Stimulated activated CD4-positive, alpha-beta T cell treated with anti-CD3 and anti-CD28 coated beads, TNF-alpha, amount 100 ng/mL, for 1 hour (primary cell): ENCODE measurements around the gene HLA-E.
"Not testable (repeated sequence)": the region's sequence is repeated elsewhere in the genome, so short reads cannot be mapped to it uniquely, and the experiment has no call there.

ENCODE experiments used
- DNase-seq, 3 donors: peaks; one replicate each; pipeline ENCODE4 v3.0.0-alpha.2; 2020; ENCODE audit warnings: low read depth in 3 of 3, low spot score in 1 of 3

HLA-E gene

DNA sequence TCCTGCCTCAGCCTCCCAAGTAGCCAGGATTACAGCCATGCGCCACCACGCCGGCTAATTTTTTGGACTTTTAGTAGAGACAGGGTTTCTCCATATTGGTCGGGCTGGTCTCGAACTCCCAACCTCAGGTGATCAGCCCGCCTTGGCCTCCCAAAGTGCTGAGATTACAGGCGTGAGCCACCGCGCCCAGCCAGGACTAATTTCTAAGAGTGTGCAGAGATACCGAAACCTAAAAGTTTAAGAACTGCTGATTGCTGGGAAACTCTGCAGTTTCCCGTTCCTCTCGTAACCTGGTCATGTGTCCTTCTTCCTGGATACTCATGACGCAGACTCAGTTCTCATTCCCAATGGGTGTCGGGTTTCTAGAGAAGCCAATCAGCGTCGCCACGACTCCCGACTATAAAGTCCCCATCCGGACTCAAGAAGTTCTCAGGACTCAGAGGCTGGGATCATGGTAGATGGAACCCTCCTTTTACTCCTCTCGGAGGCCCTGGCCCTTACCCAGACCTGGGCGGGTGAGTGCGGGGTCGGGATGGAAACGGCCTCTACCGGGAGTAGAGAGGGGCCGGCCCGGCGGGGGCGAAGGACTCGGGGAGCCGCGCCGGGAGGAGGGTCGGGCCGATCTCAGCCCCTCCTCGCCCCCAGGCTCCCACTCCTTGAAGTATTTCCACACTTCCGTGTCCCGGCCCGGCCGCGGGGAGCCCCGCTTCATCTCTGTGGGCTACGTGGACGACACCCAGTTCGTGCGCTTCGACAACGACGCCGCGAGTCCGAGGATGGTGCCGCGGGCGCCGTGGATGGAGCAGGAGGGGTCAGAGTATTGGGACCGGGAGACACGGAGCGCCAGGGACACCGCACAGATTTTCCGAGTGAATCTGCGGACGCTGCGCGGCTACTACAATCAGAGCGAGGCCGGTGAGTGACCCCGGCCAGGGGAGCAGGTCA is at the start of gene HLA-E:
TSS of gene HLA-E (plus strand) at position 429 of the 945 bp plus-strand sequence. CDS start at position 452, 23 bp downstream.
- DNase-seq, result peak; percentile 63 to 87 (median 85)

DNA sequence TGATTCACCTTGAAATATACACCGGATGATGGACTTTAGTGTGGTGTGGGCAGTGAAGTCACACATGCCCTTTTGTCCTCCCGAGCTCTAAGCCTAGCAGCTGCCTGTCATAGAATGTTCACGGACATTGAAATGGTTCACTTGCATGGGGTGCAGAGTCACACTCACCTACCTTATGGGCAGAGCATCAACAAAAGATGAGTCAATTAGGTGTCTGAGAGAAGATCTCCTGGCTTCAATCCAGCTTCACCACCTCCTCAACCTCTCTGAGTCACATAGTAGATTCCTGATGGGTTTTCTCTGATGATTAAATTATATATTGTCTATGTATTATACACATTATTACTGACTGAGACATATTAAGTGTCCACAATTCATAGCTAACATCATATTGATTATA is 48.1 kb upstream of the HLA-E start:
- no peak for DNase-seq

DNA sequence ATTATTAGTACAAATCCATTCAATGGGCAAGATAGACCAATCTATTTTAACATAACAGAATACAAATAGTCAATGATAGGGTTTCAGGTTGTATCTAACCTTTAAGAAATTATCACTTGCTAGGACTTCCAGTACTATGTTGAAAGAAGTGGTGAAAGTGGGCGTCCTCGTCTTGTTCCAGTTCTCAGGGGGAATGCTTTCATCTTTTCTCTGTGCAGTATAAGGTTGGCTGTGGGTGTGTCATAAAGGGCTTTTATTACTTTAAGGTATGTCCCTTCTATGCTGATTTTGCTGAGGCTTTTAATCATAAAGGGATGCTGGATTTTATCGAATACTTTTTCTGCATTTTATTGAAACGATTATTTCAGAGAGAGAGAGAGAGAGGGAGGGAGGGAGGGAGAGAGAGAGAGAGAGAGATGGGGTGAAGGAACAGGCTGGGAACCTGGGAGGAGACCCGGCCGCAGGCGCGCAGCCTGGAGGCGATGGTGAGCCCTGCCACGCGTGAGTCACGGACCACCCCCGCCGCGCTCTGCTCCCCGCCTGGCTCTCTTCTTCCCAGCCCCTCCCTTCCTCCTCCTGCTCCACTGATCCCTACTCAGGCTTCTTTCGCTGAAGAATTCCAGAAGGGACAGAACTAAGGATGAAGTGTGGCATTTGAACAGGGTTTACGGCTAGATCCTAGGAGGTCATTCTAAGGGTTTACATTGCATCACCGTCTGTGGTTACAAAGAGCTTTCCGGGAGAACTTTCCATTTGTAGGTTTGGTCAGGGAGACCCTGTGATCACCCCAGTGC is 45.5 kb upstream of the HLA-E start:
- no peak for DNase-seq

DNA sequence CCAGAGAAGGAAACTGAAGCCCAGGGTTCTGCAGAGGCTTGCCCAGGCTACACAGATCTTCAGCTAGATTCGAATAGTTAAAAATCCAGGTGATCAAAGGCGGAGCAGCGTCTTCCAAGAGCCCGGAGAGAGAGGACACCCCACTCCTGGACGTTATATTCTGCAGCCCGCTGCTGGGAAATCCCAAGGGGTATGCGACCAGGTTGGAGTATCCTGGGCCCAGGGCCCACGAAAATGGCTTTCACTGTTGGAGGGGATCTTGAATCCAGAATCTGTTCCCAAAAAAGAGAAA is 44.9 kb upstream of the HLA-E start:
- DNase-seq, result no peak

DNA sequence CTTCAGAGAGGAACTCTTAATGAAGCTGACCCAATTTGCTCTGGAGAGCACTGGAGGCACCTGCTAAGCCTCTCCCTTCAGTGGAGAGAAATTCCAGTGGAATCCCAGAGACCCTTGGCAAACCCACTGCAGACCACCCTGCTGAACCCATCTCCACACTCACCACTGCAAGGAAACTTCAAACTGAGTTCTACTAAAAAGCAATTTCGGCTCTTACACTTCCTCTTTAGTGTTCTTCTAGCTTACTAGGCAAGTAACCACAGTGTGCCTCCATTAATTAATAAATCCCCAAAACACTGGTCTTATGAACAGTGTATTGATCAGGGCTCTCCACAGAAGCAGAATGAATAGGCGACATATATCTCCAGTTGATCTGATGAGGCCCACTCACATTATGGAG is 43.0 kb upstream of the HLA-E start:
- no peak for DNase-seq

DNA sequence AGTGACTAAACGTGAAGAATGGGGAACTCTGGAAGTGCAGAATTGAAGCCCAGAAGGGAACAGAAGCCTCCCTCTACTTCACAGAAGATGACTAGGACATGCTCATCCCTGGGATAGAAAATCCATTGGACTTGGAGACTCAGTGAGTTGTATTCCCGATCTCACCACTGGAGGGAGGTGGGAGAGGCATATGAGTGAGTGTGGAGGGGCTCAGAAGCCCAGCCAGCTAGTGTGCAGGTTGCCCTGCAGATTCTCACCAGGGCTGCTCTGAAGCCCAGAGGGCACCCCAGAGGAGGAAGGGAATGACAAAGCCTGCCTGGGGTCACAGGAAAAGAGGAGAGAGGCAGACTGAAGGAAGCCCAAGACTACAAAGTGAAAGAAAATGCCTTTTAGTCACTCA is 42.1 kb upstream of the HLA-E start:
- no peak for DNase-seq

DNA sequence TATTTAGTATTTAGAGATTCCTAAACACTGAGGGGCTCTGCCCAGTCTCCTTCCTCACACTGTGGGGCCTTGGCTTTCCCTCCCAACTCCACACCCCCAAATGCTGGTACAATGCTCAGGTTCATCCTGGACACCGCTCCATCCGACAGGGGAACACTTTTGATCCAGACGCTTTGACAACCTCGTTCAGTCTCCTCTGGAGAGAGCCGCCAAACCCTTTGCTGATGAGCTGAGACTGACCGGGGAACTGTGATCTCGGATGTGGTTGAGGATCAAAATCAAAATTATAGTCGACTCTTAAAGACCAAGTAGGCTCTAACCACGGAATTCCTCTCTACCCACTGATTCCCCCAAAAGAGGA is 38.8 kb upstream of the HLA-E start:
- DNase-seq, result no peak

DNA sequence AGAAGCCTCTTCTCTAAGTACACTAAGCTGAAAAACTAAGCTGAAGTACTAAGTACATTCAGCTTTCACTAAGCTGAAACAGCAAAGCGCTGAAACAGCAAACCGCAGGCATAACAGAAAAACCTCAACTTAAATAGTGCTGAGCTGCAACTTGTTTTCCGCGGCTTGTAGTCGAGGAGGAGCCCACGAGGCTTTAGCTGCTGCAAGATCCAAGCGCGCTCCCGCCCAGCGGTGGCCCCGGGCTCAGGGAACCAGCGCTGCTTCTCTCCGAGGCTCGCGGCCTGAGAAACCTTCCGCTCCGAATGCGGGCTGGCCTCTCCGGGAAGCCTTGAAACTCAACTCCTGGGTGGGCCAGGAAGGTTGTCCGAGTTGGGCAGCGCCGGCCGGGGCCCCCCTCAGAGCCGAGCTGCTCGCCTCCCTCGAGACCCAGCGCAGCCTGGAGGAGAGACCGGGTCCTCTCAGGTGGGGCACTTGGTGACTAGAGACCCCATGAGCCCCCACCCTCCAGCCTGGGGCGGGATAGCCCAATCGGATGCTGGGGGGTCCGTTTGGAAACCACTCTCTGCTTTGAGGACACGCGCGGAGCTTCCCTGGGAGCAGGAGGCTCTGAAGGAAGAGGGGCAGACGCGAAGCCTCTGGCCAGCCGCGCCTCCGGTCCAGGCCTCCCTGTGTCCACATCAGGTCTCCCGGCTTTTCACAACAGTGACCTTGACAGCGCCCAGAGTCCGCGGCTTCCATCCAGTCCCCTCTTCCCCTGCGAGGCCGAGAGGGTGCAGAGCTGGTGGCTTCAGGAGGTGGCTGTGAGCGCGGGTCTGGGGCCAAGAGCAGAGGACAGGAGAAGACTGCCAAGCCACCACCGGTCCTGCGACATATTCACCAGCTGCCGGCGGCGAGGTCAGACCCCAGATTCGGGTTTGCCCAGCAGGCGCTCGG is 38.1 kb upstream of the HLA-E start:
- DNase-seq, result peak in 2 of 3 donors; percentile 17 to 35

DNA sequence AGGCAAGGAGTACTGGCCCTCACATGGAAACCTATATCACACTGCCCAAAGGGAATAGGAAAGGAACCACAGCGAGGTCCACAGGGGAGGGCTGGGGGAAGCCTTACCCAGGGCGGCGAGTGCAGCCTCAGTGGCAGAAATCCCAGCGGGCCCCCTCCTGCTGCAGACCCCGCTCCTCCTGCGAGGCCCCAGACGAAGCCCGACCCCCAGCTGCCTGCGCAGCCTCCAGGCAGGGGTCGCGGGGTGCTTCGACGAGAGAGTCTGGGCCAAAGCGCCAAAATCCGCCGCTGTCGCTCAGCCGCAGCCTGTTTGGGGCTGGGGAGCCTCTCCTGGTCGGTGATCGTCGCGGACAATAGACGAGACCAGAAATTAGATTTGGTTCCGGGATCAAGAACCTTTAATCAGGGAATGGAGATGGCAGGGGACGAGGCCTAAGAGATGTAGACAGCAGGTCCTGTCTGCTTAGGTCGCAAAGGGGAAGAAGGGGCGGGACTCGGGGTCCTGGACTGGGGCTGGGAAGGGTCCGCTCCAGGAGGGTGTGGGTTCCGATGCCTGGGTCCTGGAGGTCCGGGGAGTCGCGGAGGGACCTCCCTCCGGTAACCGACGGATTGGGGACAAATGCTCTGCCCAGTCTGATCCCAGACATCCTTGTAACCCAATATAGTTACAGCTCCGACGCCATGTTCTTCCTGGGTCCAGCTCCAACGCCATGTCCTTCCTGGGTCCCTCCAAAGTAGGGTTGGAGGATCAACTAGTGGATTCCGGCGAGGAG is 36.4 kb upstream of the HLA-E start:
- DNase-seq, result no peak

DNA sequence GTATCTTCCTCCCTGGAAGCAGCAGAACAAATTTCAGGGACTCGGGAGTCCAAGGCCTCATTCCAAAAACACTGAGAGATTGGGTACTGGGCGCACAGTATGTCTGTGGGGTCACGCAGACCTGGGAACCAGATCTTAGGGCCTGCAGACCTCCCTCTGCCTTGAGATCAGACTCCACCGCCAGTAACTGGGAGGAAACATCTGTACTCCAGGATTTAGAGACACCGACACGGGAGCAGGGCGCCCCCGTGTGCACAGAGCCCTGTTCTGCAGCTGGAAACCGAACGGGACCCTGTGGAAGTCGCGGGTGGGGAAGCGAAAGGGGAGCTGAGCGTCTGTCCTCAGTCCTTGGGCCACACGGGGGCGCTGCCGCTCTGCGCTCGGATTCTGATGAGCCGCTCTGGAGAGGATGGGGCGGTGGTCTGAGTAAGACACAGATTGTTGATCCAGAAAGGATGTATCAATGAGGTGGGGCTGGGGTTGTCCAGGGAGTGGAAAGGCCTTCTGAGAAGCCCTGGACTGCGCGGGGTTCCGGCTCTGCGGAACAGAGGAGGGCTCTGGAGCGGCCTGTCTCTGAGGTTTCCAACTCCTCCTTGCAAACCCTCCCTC is 35.7 kb upstream of the HLA-E start:
- peak; percentile 61 to 88 (median 66) for DNase-seq

DNA sequence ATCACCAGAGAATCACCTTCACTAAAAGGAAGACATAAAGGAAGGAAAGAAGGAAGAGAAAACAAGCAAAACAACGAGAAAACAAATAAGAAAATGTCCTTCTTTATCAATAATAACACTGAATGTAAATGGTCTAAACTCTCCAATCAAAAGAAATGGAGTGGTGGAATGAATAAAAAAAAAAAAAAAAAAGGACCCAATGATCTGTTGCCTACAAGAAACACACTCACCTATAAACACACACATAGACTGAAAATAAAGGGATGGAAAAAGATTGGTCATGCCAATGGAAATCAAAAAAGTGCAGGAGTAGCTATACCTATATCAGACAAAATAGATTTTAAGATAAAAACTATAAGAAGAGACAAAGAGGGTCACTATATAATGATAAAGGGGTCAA is 30.2 kb upstream of the HLA-E start:
- DNase-seq, result no peak

DNA sequence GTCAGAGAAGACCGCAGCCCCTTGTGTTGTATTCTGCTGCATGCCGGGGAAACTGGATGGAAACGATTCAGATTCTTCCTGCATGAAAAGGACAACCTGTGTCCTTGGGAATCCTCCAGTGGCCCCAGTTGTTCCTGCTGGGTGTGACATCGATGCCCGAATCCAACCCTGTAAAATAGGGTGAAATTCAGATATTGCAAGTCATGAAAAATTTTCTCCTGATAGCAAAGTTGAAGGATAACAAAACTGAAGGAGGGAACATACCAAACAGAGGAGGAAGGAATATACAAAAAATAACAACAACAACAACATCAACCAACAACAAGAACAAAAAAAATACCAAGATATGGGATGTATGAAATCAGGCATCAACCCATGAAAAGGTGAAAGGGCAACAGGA is 28.3 kb upstream of the HLA-E start:
- DNase-seq, result no peak

DNA sequence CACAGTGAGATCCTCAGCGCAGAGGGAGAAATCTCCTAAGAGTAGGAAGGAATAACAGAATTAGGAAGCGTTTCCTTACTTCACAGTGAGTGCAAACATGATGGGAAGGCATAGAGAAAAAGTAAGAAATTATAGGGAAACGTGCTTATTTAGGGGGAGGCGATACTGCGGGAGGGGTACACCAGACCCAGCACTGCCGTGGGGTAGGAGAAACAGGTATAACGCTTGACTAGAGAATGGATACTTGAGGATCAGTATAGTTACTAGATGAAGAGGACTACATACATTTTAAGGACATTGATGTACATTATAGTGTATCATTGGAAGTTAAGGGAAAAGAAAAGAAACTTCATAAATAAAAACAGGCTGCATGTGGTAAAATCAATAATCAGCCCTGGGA is 26.8 kb upstream of the HLA-E start:
- no peak for DNase-seq

DNA sequence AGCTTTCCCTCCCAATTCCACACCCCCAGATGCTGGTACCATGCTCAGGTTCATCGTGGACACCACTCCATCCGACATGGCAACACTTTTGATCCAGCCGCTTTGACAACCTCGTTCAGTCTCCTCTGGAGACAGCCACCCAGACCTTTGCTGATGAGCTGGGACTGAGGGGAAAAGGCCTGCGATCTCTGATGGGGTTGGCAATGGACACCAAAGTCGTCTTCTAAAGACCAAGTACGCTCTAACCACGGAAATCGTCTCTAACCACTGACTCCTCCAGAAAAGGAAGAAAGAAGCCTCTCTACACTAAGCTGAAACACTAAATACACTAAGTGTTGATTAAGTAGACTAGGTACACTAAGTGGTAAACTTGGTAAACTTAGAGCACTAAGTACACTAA is 26.1 kb upstream of the HLA-E start:
- no peak for DNase-seq

DNA sequence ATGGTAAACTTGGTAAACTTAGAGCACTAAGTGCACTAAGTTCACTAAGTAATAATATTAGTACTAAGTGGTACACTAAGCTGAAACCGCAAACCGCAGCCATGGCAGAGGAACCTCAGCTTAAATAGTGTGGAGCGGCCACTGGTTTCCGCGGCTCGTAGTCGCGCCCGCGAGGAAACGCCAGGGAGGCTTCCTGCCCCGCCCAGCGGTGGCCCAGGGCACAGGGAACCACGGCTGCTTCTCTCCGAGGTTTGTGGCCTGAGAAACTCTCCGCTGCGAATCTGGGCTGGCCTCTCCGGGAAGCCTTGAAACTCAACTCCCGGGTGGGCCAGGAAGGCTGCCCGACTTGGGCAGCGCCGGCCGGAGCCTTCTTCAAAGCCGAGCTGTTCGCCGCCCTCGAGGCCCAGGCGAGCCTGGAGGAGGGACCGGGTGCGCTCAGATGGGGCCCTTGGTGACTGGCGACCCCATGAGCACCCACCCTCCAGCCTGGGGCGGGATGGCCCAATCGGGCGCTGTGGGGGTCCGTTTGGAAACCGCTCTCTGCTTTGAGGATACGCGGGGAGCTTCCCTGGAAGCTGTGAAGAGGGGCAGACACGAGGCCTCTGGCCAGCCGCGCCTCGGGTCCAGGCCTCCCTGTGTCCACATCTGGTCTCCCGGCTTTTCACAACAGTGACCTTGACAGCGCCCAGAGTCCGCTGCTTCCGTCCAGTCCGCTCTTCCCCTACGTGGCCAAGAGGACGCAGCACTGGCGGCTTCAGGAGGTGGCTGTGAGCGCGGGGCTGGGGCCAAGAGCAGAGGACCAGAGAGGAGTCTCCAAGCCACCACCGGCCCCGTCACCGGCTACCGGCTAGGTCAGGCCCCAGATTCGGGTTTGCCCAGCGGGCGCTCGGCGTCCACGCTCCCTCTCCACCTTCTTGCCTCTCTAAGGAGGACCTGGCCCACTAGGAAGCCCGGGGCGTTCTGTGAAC is 25.4 kb upstream of the HLA-E start:
- no peak for DNase-seq

DNA sequence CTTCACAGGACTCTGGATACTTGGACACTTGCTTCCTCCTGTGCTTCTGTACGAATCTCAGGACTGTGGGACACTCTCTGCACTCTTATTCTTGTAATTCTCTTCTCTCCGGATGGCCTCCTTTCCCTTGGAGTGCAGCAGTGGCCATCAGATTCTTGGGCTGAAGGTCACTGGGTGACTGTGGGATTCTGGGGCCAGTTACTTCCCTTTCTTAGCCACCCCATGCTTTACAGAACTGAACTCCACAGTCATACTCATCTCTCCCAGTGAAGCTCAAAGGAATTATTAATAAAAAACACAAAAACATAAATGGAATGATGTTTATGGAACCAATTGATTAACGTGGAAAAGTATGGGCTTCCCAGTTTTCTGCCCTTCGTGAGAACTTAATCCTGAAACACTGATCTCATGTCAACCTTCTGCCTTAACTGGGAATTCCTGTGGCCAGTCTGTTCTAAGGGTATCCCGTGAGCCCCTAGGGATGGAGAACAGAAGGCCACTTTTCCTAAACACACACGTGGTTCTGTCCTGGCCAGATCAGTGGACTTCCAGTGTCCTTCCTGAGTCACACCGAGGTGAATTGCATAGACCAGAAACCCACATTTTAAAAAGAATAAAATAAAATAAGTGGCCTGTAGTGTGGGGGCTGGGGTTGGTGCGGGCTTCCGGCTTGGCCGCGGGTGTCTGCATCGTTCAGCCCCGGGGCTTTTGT is 23.6 kb upstream of the HLA-E start:
- DNase-seq, result no peak

DNA sequence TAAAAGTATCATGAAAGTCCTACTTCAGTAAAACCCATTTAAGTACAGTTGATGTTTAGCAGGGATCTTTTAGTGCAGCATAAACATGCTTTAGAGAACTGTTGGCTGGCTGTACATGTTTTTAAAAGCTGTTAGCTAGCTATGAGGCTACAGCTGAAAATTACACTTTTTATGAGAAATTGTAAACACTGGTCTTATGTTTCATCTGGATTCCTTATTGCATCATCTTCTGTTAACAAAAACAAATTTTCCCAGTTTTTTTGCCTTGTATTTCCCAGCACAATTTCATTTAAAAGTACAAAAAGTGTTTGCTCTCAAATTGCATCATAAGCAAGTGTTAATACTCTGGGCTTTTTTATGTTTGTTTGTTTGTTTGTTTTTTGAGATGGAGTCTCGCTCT is 18.3 kb upstream of the HLA-E start:
- DNase-seq, result no peak

DNA sequence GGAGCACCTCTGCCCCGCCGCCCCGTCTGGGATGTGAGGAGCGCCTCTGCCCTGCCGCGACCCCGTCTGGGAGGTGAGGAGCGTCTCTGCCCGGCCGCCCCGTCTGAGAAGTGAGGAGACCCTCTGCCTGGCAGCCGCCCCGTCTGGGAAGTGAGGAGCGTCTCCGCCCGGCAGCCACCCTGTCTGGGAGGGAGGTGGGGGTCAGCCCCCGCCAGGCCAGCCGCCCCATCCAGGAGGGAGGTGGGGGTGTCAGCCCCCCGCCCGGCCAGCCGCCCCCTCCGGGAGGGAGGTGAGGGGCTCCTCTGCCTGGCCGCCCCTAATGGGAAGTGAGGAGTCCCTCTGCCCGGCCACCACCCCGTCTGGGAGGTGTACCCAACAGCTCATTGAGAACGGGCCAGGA is 14.2 kb upstream of the HLA-E start:
- not testable (repeated sequence) for DNase-seq
